Lung (tissue), 12 donors: ENCODE measurements around the gene PITPNB. TPM values are rescaled to one million over a fixed set of nuclear protein-coding genes. Genes with fewer than 3 reads are reported as not detected.

Source experiments
- ATAC-seq: fragments of 200-7000 bp; cut with Tn5 transposase; one replicate; pipeline ENCODE4 v1.9.1; 2020; ENCODE audit warnings: moderate number of reproducible peaks; ENCODE audit not compliant: insufficient read depth, low FRiP score
- DNase-seq, 3 donors: peaks; one replicate each; pipeline ENCODE4 v3.0.0-alpha.2; 2013 to 2017
- H3K27ac ChIP-seq, 2 donors: one replicate each; pipeline ENCODE4 v1.5.1; 2013; ENCODE audit warnings: mild to moderate bottlenecking in 2 of 2, moderate library complexity in 2 of 2, control low read depth in 1 of 2, inconsistent platforms in 1 of 2, low read depth in 1 of 2, low read length in 1 of 2
- H3K27me3 ChIP-seq, 3 donors: one replicate each; pipeline ENCODE4 v1.5.1; 2013; ENCODE audit warnings: low read length in 2 of 3; ENCODE audit not compliant: control insufficient read depth in 3 of 3, insufficient read depth in 3 of 3
- H3K36me3 ChIP-seq, 4 donors: one replicate each; pipeline ENCODE4 v1.5.1; 2013; ENCODE audit warnings: low read length in 4 of 4, mild to moderate bottlenecking in 1 of 4, moderate library complexity in 1 of 4; ENCODE audit not compliant: control insufficient read depth in 4 of 4, insufficient read depth in 4 of 4
- H3K4me1 ChIP-seq, 5 donors: one replicate each; pipeline ENCODE4 v1.5.1; 2013; ENCODE audit warnings: low read length in 5 of 5, mild to moderate bottlenecking in 2 of 5, moderate library complexity in 1 of 5; ENCODE audit not compliant: control insufficient read depth in 5 of 5, insufficient read depth in 5 of 5
- H3K4me3 ChIP-seq: one replicate; pipeline ENCODE4 v1.5.1; 2013; ENCODE audit warnings: mild to moderate bottlenecking, control low read depth, moderate library complexity
- H3K9ac ChIP-seq, 2 donors: one replicate each; pipeline ENCODE4 v1.5.1; 2013; ENCODE audit warnings: low read length in 2 of 2, control low read depth in 1 of 2; ENCODE audit not compliant: insufficient read depth in 1 of 2
- H3K9me3 ChIP-seq, 4 donors: one replicate each; pipeline ENCODE4 v1.5.1; 2013; ENCODE audit warnings: low read length in 3 of 4, mild to moderate bottlenecking in 1 of 4, moderate library complexity in 1 of 4; ENCODE audit not compliant: control insufficient read depth in 4 of 4, insufficient read depth in 3 of 4
- CTCF ChIP-seq: IDR thresholded peaks from 2 replicates; pipeline ENCODE4 v1.5.1; 2012; ENCODE audit warnings: mild to moderate bottlenecking; ENCODE audit errors: control extremely low read depth, extremely low read depth
- WGBS, 2 donors: extraction: QIAGEN DNeasy Blood & Tissue Kit; methylation state at CpG; one replicate each; pipeline ENCODE4 v1.1.7; 2013; 5-methylcytosine and 5-hydroxymethylcytosine counted together
- polyA plus RNA-seq, 2 donors: library from polyadenylated mRNA; stranded (reverse); fragments of 200-250 nt; gene quantifications; one replicate each; pipeline ENCODE4 v1.2.1, GENCODE V29; 2013
- total RNA-seq, 2 donors: library from RNA; depleted of rRNA in 1 of 2; stranded (reverse); fragments of >200 nt in 1 of 2; gene quantifications; one replicate each; pipeline ENCODE4 v1.2.1, GENCODE V29; 2014 to 2021
- donor health status: control.
- donor health status: control.
- donor health status: Bipolar disorder and iron deficiency.
- donor health status: healthy.
- donor health status: DM: yes; HTN: yes; CAD: no.

Gene PITPNB
- total and polyA plus RNA-seq, 4 donors = 19.2 to 73.5 (median 37.5) TPM

GRCh38 chr22:27811778-27812177 is 107.3 kb downstream of the PITPNB start:
- 98 to 99% methylated on average over 3 of the region's 3 CpGs for WGBS, 2 donors
- no peaks in the 10 kb centered on the region for H3K36me3 ChIP-seq
- peaks cover 0 to 13% (median 3%) of the 10 kb centered on the region in 5 donors for H3K4me1 ChIP-seq
- DNase-seq = no peak
- H3K9ac ChIP-seq = no peak overlapping the region
- H3K27me3 ChIP-seq = peaks cover 0 to 8% (median 2%) of the 10 kb centered on the region in 3 donors
- no peak for ATAC-seq
- no peaks in the 10 kb centered on the region for H3K9me3 ChIP-seq
- no peak overlapping the region for H3K27ac ChIP-seq
- no peak for TF ChIP-seq CTCF
- no peak overlapping the region for H3K4me3 ChIP-seq

- Histone ChIP-seq H3K27ac (no peak overlapping the region), H3K9me3 (no peaks in the 10 kb centered on the region), H3K9ac (no peak overlapping the region), H3K36me3 (no peaks in the 10 kb centered on the region), H3K4me3 (no peak overlapping the region), H3K27me3 (peaks cover 0 to 8% (median 2%) of the 10 kb centered on the region in 3 donors), H3K4me1 (peaks cover 0 to 13% (median 3%) of the 10 kb centered on the region in 5 donors)
- no peak for TF ChIP-seq CTCF
- WGBS, 2 donors = 51 to 69% methylated on average over 15 of the region's 15 CpGs
- ATAC-seq (peak; percentile 38), DNase-seq (peak; percentile 78 to 83 (median 79))
Observed at GRCh38 chr22:27810609-27811151, 108.4 kb downstream of the PITPNB start.

- ATAC-seq = no peak
- WGBS, 2 donors = 57 to 59% methylated on average over 16 to 17 of the region's 17 CpGs
Observed at GRCh38 chr22:27809700-27810608, 109.1 kb downstream of the PITPNB start.

More at GRCh38 chr22:27809700-27810608, 109.1 kb downstream of the PITPNB start:
- TF ChIP-seq CTCF = no peak
- Histone ChIP-seq H3K36me3 (no peaks in the 10 kb centered on the region), H3K27ac (no peak overlapping the region), H3K4me1 (peaks cover 0 to 13% (median 3%) of the 10 kb centered on the region in 5 donors), H3K9ac (no peak overlapping the region), H3K27me3 (peaks cover 0 to 8% (median 6%) of the 10 kb centered on the region in 3 donors), H3K9me3 (no peaks in the 10 kb centered on the region), H3K4me3 (no peak overlapping the region)
- peak; percentile 6 to 71 (median 57) for DNase-seq
